MCF 10A (cell line): ENCODE results near the gene COL26A1. TPM values are rescaled to one million over a fixed set of nuclear protein-coding genes. Genes with fewer than 3 reads are reported as not detected.

Source experiments
- BruUV-seq: library from RNA; stranded (reverse); fragments of 400-500 nt; replicated peaks from 2 replicates; lab custom pipeline; 2021; lab: Mats Ljungman, UMichigan
- CTCF ChIA-PET: fragments of 300-600 bp; sonication (Branson Sonifier 250); formaldehyde crosslinking; extraction: SDS; loops from one replicate; lab custom pipeline; 2021; ENCODE audit warnings: antibody characterized with exemption, inconsistent platforms; lab: Yijun Ruan, JAX
- POLR2A ChIA-PET: fragments of 300-600, 350-650 bp; sonication (Branson Sonifier 250); formaldehyde crosslinking; extraction: SDS; loops from one replicate; lab custom pipeline; 2020; ENCODE audit warnings: antibody characterized with exemption, inconsistent platforms; lab: Yijun Ruan, JAX
- DNase-seq: peaks from one replicate; pipeline ENCODE4 v3.0.0-alpha.2; 2018; ENCODE audit not compliant: unreplicated experiment
- H3K27ac Mint-ChIP-seq: one replicate; pipeline ENCODE4 v1.8.0; 2022; ENCODE audit warnings: mild to moderate bottlenecking, low read depth, mixed read lengths; ENCODE audit not compliant: unreplicated experiment
- H3K27me3 Mint-ChIP-seq: one replicate; pipeline ENCODE4 v1.8.0; 2022; ENCODE audit warnings: mixed read lengths; ENCODE audit not compliant: insufficient read depth, unreplicated experiment
- H3K36me3 Mint-ChIP-seq: one replicate; pipeline ENCODE4 v1.8.0; 2022; ENCODE audit warnings: mild to moderate bottlenecking, moderate library complexity, mixed read lengths; ENCODE audit not compliant: insufficient read depth, unreplicated experiment
- H3K4me1 Mint-ChIP-seq: one replicate; pipeline ENCODE4 v1.8.0; 2022; ENCODE audit warnings: mixed read lengths; ENCODE audit not compliant: insufficient read depth, unreplicated experiment
- H3K4me3 Mint-ChIP-seq: one replicate; pipeline ENCODE4 v1.8.0; 2022; ENCODE audit warnings: mild to moderate bottlenecking, moderate library complexity, mixed read lengths; ENCODE audit not compliant: unreplicated experiment
- H3K9me3 Mint-ChIP-seq: one replicate; pipeline ENCODE4 v1.8.0; 2022; ENCODE audit warnings: mixed read lengths; ENCODE audit not compliant: unreplicated experiment
- intact Hi-C: fragments of 100-400 bp; cut with micrococcal nuclease; formaldehyde crosslinking; loops from 2 replicates; pipeline ENCODE4 v1.14.1; 2022
- total RNA-seq: library from RNA; stranded (reverse); gene quantifications from 2 replicates; pipeline ENCODE4 v1.2.3, GENCODE V29; 2022
- TF ChIP-seq, protein P1 (sequence below): fragments of 200-600 bp; IDR thresholded peaks from one replicate; pipeline ENCODE4 v1.8.0; 2022; ENCODE audit warnings: antibody characterized with exemption, mild to moderate bottlenecking; ENCODE audit not compliant: unreplicated experiment

Gene COL26A1
- total RNA-seq, 1 experiment from 2014 or later = not detected

- peaks cover 42% of the 10 kb centered on the region for H3K27me3 Mint-ChIP-seq
- H3K4me3 Mint-ChIP-seq = no peak overlapping the region
- ChIA-PET CTCF (interaction anchor here (0.7 kb wide), 2 partner anchors 115 to 149 kb away, joined by 3 to 4 read pairs; no protein-coding TSS in a partner anchor), POLR2A (no interaction called here)
- no peaks in the 10 kb centered on the region for H3K4me1 Mint-ChIP-seq
- DNase-seq = no peak
- no peaks in the 10 kb centered on the region for H3K36me3 Mint-ChIP-seq
- H3K27ac Mint-ChIP-seq = no peak overlapping the region
- TF ChIP-seq, protein P1, sequence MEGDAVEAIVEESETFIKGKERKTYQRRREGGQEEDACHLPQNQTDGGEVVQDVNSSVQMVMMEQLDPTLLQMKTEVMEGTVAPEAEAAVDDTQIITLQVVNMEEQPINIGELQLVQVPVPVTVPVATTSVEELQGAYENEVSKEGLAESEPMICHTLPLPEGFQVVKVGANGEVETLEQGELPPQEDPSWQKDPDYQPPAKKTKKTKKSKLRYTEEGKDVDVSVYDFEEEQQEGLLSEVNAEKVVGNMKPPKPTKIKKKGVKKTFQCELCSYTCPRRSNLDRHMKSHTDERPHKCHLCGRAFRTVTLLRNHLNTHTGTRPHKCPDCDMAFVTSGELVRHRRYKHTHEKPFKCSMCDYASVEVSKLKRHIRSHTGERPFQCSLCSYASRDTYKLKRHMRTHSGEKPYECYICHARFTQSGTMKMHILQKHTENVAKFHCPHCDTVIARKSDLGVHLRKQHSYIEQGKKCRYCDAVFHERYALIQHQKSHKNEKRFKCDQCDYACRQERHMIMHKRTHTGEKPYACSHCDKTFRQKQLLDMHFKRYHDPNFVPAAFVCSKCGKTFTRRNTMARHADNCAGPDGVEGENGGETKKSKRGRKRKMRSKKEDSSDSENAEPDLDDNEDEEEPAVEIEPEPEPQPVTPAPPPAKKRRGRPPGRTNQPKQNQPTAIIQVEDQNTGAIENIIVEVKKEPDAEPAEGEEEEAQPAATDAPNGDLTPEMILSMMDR = no peak
- no TSS peak for BruUV-seq
- H3K9me3 Mint-ChIP-seq = no peaks in the 10 kb centered on the region
- intact Hi-C loops = no loop called here
These were observed 31.2 kb downstream of the COL26A1 start for GRCh38 chr7:101393865-101394264.

GRCh38 chr7:101395376-101395775 is 32.7 kb downstream of the COL26A1 start:
- H3K4me1 Mint-ChIP-seq = no peaks in the 10 kb centered on the region
- ChIA-PET CTCF (interaction anchor here (1.1 kb wide), 1 partner anchor 8 kb away, joined by 3 read pairs; no protein-coding TSS in a partner anchor), POLR2A (no interaction called here)
- H3K27ac Mint-ChIP-seq = no peak overlapping the region
- TF ChIP-seq, protein P1 = no peak
- no peaks in the 10 kb centered on the region for H3K9me3 Mint-ChIP-seq
- H3K36me3 Mint-ChIP-seq = no peaks in the 10 kb centered on the region
- no TSS peak for BruUV-seq
- no peak for DNase-seq
- no peak overlapping the region for H3K4me3 Mint-ChIP-seq
- intact Hi-C loops = no loop called here
- H3K27me3 Mint-ChIP-seq = peaks cover 34% of the 10 kb centered on the region

- intact Hi-C loops = no loop called here
- H3K27ac Mint-ChIP-seq = no peak overlapping the region
- H3K4me3 Mint-ChIP-seq = no peak overlapping the region
- no peaks in the 10 kb centered on the region for H3K4me1 Mint-ChIP-seq
- ChIA-PET POLR2A (no interaction called here), CTCF (interaction anchor here (0.6 to 1.0 kb wide), 4 partner anchors 13 to 776 kb away, joined by 3 to 6 read pairs (median 4); no protein-coding TSS in a partner anchor)
- DNase-seq = no peak
- TF ChIP-seq, protein P1 = no peak
- no TSS peak for BruUV-seq
- no peaks in the 10 kb centered on the region for H3K36me3 Mint-ChIP-seq
- H3K27me3 Mint-ChIP-seq = peaks cover 42% of the 10 kb centered on the region
- H3K9me3 Mint-ChIP-seq = no peaks in the 10 kb centered on the region
These were observed 34.6 kb downstream of the COL26A1 start for GRCh38 chr7:101397243-101397642.

DNA sequence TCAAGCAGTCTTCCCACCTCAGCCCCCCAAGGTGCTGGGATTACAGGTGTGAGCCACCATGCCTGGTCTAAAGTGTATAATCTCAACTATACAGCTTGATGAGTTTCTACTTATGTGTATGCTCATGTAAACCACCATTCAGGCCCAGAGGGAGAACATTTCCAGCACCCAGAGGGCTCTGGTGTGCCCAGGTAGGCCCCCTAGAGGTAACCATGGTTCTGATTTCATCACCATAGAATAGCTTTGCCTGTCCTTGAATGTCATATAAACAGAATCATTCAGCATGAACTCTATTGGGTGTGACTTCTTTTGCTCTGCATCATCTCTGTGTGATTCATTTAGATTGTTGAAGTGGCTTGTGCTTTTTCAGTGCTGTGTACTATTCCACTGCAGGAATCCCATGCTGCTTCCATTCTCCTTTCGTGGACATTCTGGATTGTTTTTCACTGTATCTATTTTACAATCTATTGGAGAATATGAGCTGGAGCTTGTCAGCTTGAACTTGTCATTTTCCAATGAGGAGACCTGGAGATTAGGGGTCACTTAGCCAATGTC is 35.2 kb downstream of the COL26A1 start:
- DNase-seq = no peak
- intact Hi-C loops = no loop called here
- no peaks in the 10 kb centered on the region for H3K9me3 Mint-ChIP-seq
- no TSS peak for BruUV-seq
- no peaks in the 10 kb centered on the region for H3K4me1 Mint-ChIP-seq
- H3K27me3 Mint-ChIP-seq = peaks cover 47% of the 10 kb centered on the region
- no peak overlapping the region for H3K27ac Mint-ChIP-seq
- no peaks in the 10 kb centered on the region for H3K36me3 Mint-ChIP-seq
- ChIA-PET POLR2A (interaction anchor here (0.5 kb wide), 1 partner anchor 125 kb away, joined by 5 read pairs; no protein-coding TSS in a partner anchor), CTCF (interaction anchor here (0.6 to 1.0 kb wide), 3 partner anchors 13 to 1468 kb away, joined by 4 to 6 read pairs (median 5); no protein-coding TSS in a partner anchor)
- no peak overlapping the region for H3K4me3 Mint-ChIP-seq
- TF ChIP-seq, protein P1 = no peak
